Left ventricle myocardium inferior (tissue), 1 donor: ENCODE results near the gene MEIS2. TPM values are rescaled to one million over a fixed set of nuclear protein-coding genes. Genes with fewer than 3 reads are reported as not detected.
A peak's percentile ranks its signal among the peaks of the same experiment; 100 is the strongest.

Source experiments
- DNase-seq: peaks from one replicate; pipeline ENCODE4 v3.0.0-alpha.2; 2020
- H3K27ac ChIP-seq: fragments of 200-600 bp; replicated peaks from 2 replicates; pipeline ENCODE4 v1.8.0; 2021
- H3K27me3 ChIP-seq: fragments of 200-600 bp; 2 replicates; pipeline ENCODE4 v1.8.0; 2021; ENCODE audit warnings: low read depth
- H3K36me3 ChIP-seq: fragments of 200-600 bp; 2 replicates; pipeline ENCODE4 v1.8.0; 2021
- H3K4me1 ChIP-seq: fragments of 200-600 bp; 2 replicates; pipeline ENCODE4 v1.8.0; 2021
- H3K4me3 ChIP-seq: fragments of 200-600 bp; 2 replicates; pipeline ENCODE4 v1.8.0; 2021; ENCODE audit warnings: mild to moderate bottlenecking, moderate library complexity
- H3K9me3 ChIP-seq: fragments of 200-600 bp; replicated peaks from 2 replicates; pipeline ENCODE4 v1.8.0; 2021
- CTCF ChIP-seq: fragments of 200-600 bp; IDR thresholded peaks from 2 replicates; pipeline ENCODE4 v1.8.0; 2021; ENCODE audit warnings: antibody characterized with exemption, mild to moderate bottlenecking, borderline replicate concordance
- intact Hi-C: fragments of 100-400 bp; cut with micrococcal nuclease; formaldehyde crosslinking; loops from one replicate; pipeline ENCODE4 v1.11.0; 2022
- total RNA-seq: library from RNA; stranded (reverse); fragmentation: NEBNext Ultra II Directional; extraction: Animal tissue kit (Norgen Biotek cat#: 25700); gene quantifications from one replicate; pipeline ENCODE4 v1.2.1, GENCODE V29; 2021
- donor health status: DM: no; HTN: yes; CAD: no; lungs with severe emphysema.

The MEIS2 gene
- total RNA-seq, 1 donor from 2014 or later: 36.0 TPM

GRCh38 chr15:36905908-36906307 lies 194.4 kb downstream of the MEIS2 start:
- Histone ChIP-seq H3K27ac (no peak overlapping the region), H3K9me3 (no peaks in the 10 kb centered on the region), H3K27me3 (no peaks in the 10 kb centered on the region), H3K4me3 (no peak overlapping the region), H3K36me3 (no peaks in the 10 kb centered on the region), H3K4me1 (peaks cover 44% of the 10 kb centered on the region)
- DNase-seq: no peak
- intact Hi-C loops: no loop called here
- no peak for TF ChIP-seq CTCF

GRCh38 chr15:36904715-36905114 lies 195.6 kb downstream of the MEIS2 start:
- Histone ChIP-seq H3K4me3 (no peak overlapping the region), H3K27me3 (no peaks in the 10 kb centered on the region), H3K4me1 (peaks cover 46% of the 10 kb centered on the region), H3K9me3 (no peaks in the 10 kb centered on the region), H3K36me3 (no peaks in the 10 kb centered on the region), H3K27ac (no peak overlapping the region)
- intact Hi-C loops: no loop called here
- TF ChIP-seq CTCF: no peak
- no peak for DNase-seq

- no peaks in the 10 kb centered on the region for H3K9me3 ChIP-seq
- H3K36me3 ChIP-seq: no peaks in the 10 kb centered on the region
- TF ChIP-seq CTCF: no peak
- H3K4me3 ChIP-seq: no peak overlapping the region
- peak overlapping the region; percentile 18 for H3K27ac ChIP-seq
- intact Hi-C loops: no loop called here
- H3K27me3 ChIP-seq: no peaks in the 10 kb centered on the region
- no peak for DNase-seq
- H3K4me1 ChIP-seq: peaks cover 48% of the 10 kb centered on the region
Measured at GRCh38 chr15:36903922-36904556, 196.3 kb downstream of the MEIS2 start.

GRCh38 chr15:36903195-36903594 lies 197.2 kb downstream of the MEIS2 start:
- Histone ChIP-seq H3K27me3 (no peaks in the 10 kb centered on the region), H3K9me3 (no peaks in the 10 kb centered on the region), H3K4me3 (no peak overlapping the region), H3K36me3 (no peaks in the 10 kb centered on the region), H3K27ac (no peak overlapping the region), H3K4me1 (peaks cover 53% of the 10 kb centered on the region)
- TF ChIP-seq CTCF: no peak
- intact Hi-C loops: no loop called here
- no peak for DNase-seq

- H3K27me3 ChIP-seq: no peaks in the 10 kb centered on the region
- no peak for DNase-seq
- no peak for TF ChIP-seq CTCF
- intact Hi-C loops: no loop called here
- peaks cover 5% of the 10 kb centered on the region for H3K36me3 ChIP-seq
- H3K27ac ChIP-seq: no peak overlapping the region
- H3K4me3 ChIP-seq: no peak overlapping the region
- peaks cover 68% of the 10 kb centered on the region for H3K4me1 ChIP-seq
- H3K9me3 ChIP-seq: no peaks in the 10 kb centered on the region
Measured at GRCh38 chr15:36901012-36901411, 199.3 kb downstream of the MEIS2 start.
